GM21717 (cell line): Measurements from ENCODE around the gene LARP4B.

Source experiments
- ATAC-seq: cut with Tn5 transposase; IDR thresholded peaks from one replicate; pipeline ENCODE4 v1.9.1; 2021; ENCODE audit warnings: mild to moderate bottlenecking, moderate library complexity; ENCODE audit not compliant: unreplicated experiment

Gene LARP4B

DNA sequence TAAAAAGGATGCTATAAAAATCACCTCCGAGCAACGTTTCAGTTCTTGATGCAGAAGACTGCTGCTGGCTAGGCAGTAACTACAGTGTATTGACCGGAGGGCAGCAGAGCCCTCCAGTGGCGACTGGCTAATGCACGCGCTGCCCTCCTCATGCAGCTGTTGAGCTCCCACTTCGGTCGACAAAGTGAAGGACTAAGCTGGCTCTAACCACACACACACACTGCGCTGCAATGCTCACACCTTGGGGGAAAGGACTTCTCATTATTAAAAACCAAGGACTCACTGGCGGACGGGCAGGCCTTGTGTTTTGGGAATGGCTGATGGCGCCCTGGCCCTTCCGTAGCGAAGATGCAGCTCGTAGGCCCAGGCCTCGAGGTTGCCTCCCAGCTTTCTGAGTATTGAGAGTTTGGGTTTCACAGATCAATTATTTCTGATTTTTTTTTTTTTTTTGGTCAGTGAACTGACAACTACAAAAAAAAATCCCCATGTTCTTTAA is 121.1 kb downstream of the LARP4B start:
- no peak for ATAC-seq

DNA sequence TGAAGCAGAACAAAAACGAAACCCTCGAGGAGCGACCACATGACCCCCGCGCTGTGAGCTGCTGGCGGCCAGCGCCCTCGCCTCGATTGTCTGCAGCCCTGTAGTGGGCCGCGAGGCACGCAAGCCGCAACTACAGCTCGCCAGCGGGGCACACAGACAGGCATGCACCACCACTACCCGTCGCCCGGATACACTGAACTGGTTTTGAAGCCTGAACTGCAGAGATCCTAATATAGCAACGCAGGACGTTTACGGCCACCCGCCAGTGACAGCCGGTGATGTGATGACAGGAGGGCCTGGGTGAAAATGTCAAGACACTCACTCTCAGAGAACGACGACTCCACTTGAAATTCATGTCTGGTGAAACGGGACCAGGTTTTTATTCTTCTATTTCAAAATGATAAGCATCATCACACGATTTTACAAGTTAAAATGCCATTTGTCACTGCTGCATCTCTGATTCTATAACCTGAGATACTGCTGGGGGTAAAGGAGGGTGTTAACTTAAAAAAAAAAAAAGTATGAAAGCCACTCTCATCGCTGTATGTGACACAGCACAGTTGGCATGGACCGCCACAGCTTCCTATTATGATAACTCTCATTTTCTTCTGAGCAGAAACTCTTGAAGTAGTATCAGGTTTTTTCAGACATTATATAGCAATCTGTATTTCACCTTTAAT is 121.7 kb downstream of the LARP4B start:
- no peak for ATAC-seq

DNA sequence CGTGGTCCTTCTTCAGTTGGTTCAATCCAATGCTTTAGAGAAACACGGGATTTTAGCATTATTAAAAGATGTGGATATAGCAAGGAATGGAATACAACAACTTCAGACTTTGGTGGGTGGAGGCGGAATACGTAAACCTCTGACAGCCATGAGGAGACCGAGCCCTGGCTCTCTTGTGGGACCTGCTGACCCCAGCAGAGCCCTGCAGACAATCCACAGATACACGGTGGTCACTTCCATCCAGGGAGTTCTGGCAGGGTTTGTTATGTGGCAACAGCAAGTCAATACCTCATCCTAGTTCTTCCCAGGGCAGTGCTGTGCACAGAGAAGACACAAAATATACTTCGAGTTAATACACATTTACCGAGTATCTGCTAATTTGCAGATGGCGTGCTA is 123.5 kb downstream of the LARP4B start:
- ATAC-seq = no peak

DNA sequence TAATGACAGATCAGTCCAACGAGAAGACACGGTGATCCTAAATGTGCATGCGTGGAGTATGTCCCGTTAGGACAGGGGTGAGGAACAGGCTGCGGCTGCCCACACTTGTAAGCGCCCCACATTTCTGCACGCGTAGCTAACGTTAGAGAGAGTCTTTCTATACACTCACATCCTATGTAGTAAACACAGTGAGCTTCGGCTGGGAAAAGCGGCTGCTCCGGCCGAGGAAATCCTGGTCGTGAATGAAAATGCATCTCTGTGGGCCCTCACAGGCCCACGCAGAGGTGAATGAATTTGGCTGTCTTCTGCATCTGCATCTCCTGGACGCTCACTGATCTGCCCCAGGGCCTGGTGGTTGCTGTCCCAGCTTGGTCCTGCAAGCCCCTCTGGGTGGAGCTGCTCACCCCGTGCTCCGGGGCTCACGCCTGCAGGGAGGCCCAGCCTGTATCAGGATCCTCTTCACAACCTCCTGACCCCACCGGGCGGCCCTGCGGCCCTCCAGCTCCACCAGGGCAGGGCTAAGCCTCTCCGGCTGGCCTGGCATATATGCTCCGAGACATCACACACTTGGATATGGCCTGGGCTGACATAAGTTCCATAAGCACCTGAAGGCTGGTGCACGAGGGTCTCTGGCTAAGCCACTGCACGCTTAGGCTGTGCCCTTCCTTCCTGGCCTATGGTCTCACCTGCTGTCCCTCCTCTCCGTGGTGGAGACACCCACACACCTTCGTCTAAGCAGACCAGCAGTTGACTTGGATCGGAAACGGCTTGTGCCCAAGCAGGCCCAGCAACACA is 124.1 kb downstream of the LARP4B start:
- no peak for ATAC-seq

DNA sequence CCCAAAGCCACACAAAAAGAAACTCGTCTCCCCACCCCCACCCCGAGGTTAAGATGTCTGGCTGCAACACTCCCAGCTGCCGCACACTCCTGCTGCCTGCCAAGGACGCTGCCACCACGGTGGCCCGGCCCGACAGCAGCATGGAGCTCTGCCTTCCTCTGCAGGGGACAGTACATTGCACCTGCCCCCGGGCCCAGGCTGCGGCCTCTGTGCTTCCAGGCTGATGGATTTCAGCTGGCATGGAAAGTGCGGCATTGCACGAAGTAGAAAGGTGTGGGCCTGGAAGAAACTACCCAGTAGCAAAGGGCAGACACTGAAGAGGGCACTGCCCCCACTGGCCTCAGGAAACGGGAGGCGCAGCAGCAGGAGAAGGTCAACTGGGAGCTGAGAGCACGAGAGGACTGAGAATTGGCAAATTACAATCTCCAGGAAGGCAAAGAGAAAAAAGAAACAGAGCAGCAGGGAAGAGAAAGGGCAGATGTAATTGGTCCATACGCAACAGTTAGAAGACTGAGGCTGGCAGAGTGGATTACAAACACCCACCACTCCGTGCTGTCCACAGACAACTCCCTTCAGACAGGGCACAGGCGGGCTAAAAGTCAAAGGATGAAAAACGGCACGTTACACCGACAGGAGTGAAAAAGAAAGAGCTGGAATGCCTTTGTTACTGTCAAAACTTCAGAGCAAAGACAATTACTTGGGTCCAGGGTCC is 124.9 kb downstream of the LARP4B start:
- no peak for ATAC-seq

DNA sequence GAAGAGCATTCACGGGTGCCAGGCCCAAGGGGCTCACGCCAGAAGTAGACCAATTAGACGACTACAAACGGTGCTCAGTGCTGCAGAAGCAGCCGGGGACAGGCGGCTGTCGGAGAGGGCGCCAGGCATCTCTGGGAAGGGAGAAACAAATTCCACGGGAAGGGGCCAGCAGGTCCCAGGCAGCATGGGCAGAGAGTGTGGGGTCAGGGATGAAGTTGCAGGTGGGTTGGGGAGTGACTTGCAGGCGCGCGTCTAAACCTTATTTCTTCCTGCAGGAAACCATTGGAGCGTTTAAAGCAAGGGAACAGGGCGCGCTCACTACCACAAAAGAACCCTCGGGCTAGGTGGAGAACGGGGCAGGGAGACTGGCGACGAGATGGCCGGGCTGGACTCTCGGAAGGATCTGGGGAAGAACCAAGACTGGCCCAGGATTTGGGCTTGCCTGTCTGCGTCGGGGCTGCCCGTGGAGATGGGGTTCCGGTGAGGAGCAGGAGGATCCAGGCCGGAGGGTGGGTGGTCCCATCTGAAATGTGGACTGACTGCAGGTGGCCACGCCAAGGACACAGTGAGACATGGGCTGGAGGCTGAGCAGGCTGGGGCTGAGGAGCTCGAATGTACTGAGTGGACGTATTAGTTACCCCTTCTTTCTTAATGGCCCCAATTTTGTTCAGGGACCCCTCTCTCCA is 125.7 kb downstream of the LARP4B start:
- ATAC-seq = no peak

GRCh38 chr10:804787-805619 is 126.5 kb downstream of the LARP4B start:
- no peak for ATAC-seq

DNA sequence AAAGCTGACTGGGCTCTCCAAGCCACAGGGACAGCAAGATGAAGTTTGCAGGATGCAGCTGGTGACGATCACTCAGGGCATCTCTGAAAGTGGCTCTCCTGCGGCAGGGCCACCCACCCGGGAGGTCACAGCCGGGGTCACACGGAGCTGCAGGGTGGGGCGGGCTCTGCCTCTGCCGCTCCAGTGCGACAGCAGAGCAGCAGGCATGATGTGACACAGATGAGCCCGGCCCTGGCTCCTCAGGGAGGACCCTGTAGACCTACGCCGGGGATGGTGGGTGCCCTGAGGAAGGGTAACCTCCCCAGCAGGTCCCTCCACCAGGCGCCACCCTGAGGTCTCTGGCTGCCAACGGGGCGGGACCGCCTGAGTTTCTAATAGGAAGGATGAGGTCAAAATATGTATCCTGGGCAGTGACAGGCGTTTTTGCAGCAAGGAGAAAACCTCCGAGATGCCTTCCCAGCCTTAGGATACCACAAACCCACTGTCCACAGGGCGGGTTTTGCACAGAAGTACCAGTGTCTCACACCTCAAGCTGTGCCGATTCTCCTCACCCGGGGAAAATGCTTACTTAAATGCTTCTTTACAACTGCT is 127.2 kb downstream of the LARP4B start:
- no peak for ATAC-seq

DNA sequence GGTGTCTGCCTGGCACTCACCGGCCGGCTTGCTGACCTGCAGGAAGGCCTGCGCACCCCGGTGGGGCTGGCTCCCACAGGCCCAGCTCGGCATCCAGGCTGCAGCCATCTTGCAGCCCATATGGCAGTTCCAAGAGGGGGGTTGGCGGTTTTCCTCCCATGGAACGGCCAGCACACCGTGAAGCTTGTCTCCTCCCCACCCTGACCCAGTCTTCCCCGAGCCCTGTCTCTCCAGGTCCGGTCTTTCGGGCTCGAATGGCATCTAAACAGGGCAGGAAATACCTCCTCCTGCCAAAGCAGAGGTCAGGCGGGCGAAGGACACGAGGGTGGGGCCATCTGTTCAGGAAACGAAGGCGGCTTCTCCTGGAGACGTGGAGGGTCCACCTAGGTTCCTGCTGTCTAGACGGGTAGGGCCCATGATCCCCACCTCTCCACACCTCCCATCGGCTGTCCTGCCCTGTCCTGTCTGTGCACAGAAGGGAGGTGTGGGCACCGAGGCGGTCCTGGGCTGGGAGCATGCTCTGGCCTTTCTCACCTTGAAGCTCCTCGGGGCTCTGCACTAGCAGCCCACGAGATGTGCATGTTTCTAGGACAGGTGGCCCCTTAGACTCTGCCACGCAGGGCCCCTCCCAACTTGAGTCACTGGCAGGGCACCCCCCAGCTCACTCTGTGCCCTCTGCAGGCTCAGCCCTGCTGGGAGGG is 128.3 kb downstream of the LARP4B start:
- ATAC-seq = no peak

DNA sequence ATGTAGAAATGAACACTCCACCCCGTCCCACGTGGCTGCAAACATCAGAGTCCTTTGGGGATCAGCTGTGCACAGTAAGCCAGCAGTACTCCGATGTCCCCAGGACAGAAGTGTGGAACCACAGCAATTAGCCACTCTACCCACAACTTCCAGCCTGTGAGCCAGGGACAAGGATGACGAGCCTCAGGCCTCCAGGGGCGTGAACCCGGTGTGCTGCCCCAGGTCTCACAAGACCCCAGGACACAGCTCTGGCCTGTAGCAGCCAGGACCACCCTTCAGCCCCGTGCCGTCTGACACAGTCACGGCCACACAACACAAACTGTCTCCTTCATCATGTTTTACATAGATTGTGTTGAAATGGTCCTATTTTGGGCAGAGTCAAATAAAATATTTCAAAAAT is 129.0 kb downstream of the LARP4B start:
- no peak for ATAC-seq

DNA sequence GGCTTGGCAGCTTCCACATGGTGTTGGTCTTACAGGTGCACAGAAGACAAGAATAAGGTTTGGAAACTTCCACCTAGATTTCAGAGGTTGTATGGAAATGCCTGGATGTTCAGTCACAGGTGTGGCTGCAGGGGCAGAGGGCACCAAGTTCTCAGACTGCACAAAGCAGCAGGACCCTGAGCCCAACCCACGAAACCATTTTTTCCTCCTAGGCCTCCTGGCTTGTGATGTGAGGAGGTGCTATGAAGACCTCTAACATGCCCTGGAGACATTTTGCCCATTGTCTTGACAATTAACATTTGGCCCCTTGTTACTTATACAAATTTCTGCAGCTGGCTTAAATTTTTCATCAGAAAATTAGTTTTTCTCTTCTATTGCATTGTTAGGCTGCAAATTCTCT is 134.3 kb downstream of the LARP4B start:
- ATAC-seq = no peak

DNA sequence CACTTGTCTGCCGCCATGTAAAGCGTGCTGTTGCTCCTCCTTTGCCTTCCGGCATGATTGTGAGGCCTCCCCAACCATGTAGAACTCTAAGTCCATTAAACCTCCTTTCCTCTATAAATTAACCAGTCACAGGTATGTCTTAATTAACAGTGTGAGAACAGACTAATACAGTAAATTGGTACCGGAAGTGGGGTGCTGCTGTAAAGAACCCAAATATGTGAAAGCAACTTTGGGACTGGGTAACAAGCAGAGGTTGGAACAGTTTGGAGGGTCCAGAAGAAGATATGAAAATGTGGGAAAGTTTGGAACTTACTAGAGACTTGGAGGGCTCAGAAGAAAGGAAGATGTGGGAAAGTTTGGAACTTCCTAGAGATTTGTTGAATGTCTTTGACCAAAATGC is 135.3 kb downstream of the LARP4B start:
- ATAC-seq = no peak

- ATAC-seq = no peak
These were observed 137.0 kb downstream of the LARP4B start for GRCh38 chr10:794382-794956.

DNA sequence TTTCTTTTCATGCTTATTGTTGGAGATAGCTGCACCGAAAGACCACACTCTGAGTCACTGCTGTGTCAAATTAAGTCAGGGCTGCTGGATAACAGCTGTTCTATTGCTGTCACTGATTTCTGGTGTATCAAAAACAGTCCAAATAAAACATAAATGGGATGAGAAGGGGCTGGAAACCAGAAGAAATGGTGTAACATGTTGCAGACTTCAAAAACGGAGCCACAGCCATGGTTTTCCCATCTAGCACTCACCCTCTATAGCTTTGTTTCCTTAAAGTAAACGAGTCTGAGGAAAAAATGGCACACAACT is 138.8 kb downstream of the LARP4B start:
- no peak for ATAC-seq

- ATAC-seq = no peak
These were observed 139.3 kb downstream of the LARP4B start for GRCh38 chr10:792083-792791.

DNA sequence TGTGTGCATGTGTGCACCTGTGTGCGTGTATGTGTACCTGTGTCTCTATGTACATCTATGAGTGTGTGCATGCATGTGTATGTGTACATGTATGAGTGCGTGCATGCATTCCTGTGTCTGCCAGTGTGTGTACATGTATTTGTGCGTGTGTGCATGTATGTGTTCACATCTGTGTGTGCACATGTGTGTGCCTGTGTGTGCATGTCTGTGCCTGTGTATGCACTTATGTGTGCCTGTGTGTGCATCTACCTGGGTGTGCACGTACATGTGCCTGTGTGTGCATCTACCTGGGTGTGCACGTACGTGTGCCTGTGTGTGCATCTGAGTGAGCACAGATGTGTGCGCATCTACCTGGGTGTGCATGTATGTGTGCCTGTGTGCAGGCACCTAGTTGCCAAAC is 139.9 kb downstream of the LARP4B start:
- no peak for ATAC-seq

DNA sequence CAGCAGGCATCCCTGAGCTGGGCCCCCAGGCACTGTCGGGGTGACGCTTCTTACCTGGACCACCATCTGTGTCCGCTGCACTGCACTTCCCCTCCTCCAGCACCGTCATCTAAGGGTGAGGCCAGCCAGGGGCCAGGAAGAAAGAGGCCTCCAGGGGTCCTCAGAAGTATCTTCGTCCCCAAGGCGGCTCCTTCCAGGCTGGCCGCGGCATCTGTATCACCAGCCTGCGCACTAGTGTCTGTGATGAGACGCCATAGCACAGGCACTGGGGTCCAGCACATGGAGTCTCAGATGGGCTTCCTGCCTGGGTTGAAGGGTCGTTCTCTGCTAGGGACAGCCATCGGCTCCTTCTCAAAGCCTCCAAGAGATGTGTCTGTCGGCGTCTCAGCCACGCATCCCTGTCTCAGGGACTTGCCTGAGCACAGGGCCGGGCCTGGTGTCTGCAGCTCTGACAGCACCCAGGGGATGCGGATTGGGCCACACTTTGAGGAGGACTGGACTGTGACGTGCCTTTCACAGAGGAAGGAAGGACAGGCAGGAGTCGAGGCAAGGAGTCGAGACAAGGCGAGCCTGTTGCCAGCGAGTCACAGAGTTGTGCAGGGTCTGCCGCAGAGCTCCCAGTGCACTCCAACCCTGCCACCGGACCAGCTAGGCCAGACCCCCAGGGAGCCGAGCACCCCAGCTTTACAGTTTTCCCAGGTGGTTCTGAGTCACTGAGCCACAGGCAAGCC is 140.5 kb downstream of the LARP4B start:
- no peak for ATAC-seq
